ENCODE data around the gene GPRASP2. TPM values are rescaled to one million over a fixed set of nuclear protein-coding genes. Genes with fewer than 3 reads are reported as not detected.
A peak's percentile ranks its signal among the peaks of the same experiment; 100 is the strongest.

GPRASP2 gene
- total and polyA plus RNA-seq, 9 donors, result 19.6 to 60.6 (median 39.1) TPM

DNA sequence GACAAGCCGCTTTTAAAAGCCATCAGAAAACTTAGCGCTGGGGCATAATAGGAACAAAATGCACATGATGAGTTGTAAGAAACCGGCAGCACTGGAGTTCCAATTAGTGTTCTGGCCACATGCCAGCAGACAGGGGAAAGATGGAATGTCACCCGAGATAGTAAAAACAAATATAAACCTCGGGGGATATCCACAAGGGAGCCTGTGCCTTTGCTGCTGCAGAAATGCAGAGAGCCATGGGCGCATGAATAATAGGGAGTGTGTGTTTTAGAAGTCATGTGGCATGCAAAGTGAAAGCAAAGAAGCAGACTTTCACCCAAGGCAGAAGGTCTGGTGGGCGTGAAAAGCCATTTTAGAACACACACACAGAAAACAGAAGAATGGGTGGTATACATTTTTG is 27.4 kb downstream of the GPRASP2 start:
- WGBS, 3 donors, result 49 to 55% (median 49%) methylated on average over 7 of the region's 7 CpGs

GRCh38 chrX:102744307-102744706 is 32.1 kb downstream of the GPRASP2 start:
- 71 to 83% (median 71%) methylated on average over 1 of the region's 1 CpG for WGBS, 3 donors
- no peaks in the 10 kb centered on the region for H3K27me3 ChIP-seq
- no peaks in the 10 kb centered on the region for H3K4me1 ChIP-seq (ENCODE audit: insufficient read depth)
- H3K4me3 ChIP-seq, result no peak overlapping the region
- intact Hi-C loops (cut with DNase I), result no loop called here
- no peak overlapping the region for H3K27ac ChIP-seq
- H3K9me3 ChIP-seq, result no peaks in the 10 kb centered on the region
- TF ChIP-seq CTCF (IDR thresholded peaks at IDR 0.05) (no peak), EP300 (IDR thresholded peaks at IDR 0.05) (no peak), POLR2A (IDR thresholded peaks at IDR 0.05) (no peak)
- no peaks in the 10 kb centered on the region for H3K36me3 ChIP-seq
- no peak for DNase-seq

More for the DNA sequence above, 27.4 kb downstream of the GPRASP2 start:
- Histone ChIP-seq H3K27ac (no peak overlapping the region), H3K4me3 (no peak overlapping the region), H3K27me3 (no peaks in the 10 kb centered on the region), H3K4me1 (ENCODE audit: insufficient read depth) (no peaks in the 10 kb centered on the region), H3K9me3 (no peaks in the 10 kb centered on the region), H3K36me3 (no peaks in the 10 kb centered on the region)
- TF ChIP-seq POLR2A (IDR thresholded peaks at IDR 0.05) (no peak), EP300 (IDR thresholded peaks at IDR 0.05) (no peak), CTCF (IDR thresholded peaks at IDR 0.05) (no peak)
- no peak for DNase-seq
- intact Hi-C loops (cut with DNase I), result no loop called here

GRCh38 chrX:102745513-102745856 is 33.2 kb downstream of the GPRASP2 start:
- no peak for TF ChIP-seq EP300 (IDR thresholded peaks at IDR 0.05)
- TF ChIP-seq POLR2A (IDR thresholded peaks at IDR 0.05), result no peak
- TF ChIP-seq CTCF (IDR thresholded peaks at IDR 0.05), result no peak
- no peaks in the 10 kb centered on the region for H3K27me3 ChIP-seq
- WGBS, 3 donors, result 19 to 35% (median 33%) methylated on average over 14 of the region's 14 CpGs
- no peaks in the 10 kb centered on the region for H3K9me3 ChIP-seq
- intact Hi-C loops (cut with DNase I), result no loop called here
- no peaks in the 10 kb centered on the region for H3K36me3 ChIP-seq
- no peak overlapping the region for H3K27ac ChIP-seq
- DNase-seq, result peak in 1 of 5 donors; percentile 12
- H3K4me3 ChIP-seq, result peak overlapping the region; percentile 49
- H3K4me1 ChIP-seq (ENCODE audit: insufficient read depth), result no peaks in the 10 kb centered on the region

- TF ChIP-seq EP300 (IDR thresholded peaks at IDR 0.05) (no peak), POLR2A (IDR thresholded peaks at IDR 0.05) (no peak), CTCF (IDR thresholded peaks at IDR 0.05) (no peak)
- DNase-seq, result peak; percentile 41 to 69 (median 59)
- WGBS, 3 donors, result 27 to 41% (median 40%) methylated on average over 59 to 61 of the region's 61 CpGs
- intact Hi-C loops (cut with DNase I), result no loop called here
- Histone ChIP-seq H3K27ac (peak overlapping the region; percentile 9 to 39), H3K4me1 (ENCODE audit: insufficient read depth) (no peaks in the 10 kb centered on the region), H3K36me3 (no peaks in the 10 kb centered on the region), H3K27me3 (no peaks in the 10 kb centered on the region), H3K4me3 (peak overlapping the region; percentile 49), H3K9me3 (no peaks in the 10 kb centered on the region)
Observed at GRCh38 chrX:102745857-102746584, 33.8 kb downstream of the GPRASP2 start.

Data from ovary (tissue), 9 donors.